Loucy (cell line): ENCODE results near the gene SND1.

Experiments used
- H2AFZ ChIP-seq: fragments of 200-600 bp; sonication (generic); 2 replicates; pipeline ENCODE4 v1.6.0; 2016; ENCODE audit warnings: antibody characterized with exemption, mild to moderate bottlenecking, low read length, moderate library complexity
- H3F3A ChIP-seq: fragments of 200-600 bp; 2 replicates; pipeline ENCODE4 v1.6.0; 2016; ENCODE audit warnings: antibody characterized with exemption, low read depth, mild to moderate bottlenecking
- H3K27me3 ChIP-seq: fragments of 200-600 bp; sonication (generic); 2 replicates; pipeline ENCODE4 v1.6.1; 2014; ENCODE audit warnings: low read length, mild to moderate bottlenecking; ENCODE audit not compliant: insufficient read depth, poor library complexity, severe bottlenecking
- H3K36me3 ChIP-seq: fragments of 200-600 bp; sonication (generic); 2 replicates; pipeline ENCODE4 v1.6.1; 2016; ENCODE audit warnings: low read length; ENCODE audit not compliant: insufficient read depth
- H3K4me1 ChIP-seq: fragments of 200-600 bp; sonication (generic); 2 replicates; pipeline ENCODE4 v1.5.1; 2014; ENCODE audit warnings: low read length, mild to moderate bottlenecking; ENCODE audit not compliant: insufficient read depth, poor library complexity, severe bottlenecking
- H3K4me2 ChIP-seq: fragments of 200-600 bp; sonication (generic); 2 replicates; pipeline ENCODE4 v1.6.0; 2014; ENCODE audit warnings: antibody characterized with exemption, low read length, low read depth, mild to moderate bottlenecking; ENCODE audit not compliant: poor library complexity, severe bottlenecking
- H3K4me3 ChIP-seq: fragments of 200-600 bp; sonication (generic); 2 replicates; pipeline ENCODE4 v1.5.1; 2014; ENCODE audit warnings: low read length, mild to moderate bottlenecking, mixed read lengths; ENCODE audit not compliant: poor library complexity, severe bottlenecking
- H3K79me2 ChIP-seq: fragments of 200-600 bp; sonication (generic); 2 replicates; pipeline ENCODE4 v1.6.1; 2014; ENCODE audit warnings: low read length; ENCODE audit not compliant: insufficient read depth
- H3K9ac ChIP-seq: fragments of 200-600 bp; sonication (generic); 2 replicates; pipeline ENCODE4 v1.6.0; 2014; ENCODE audit warnings: mild to moderate bottlenecking, low read depth, low read length, moderate library complexity; ENCODE audit not compliant: poor library complexity, severe bottlenecking
- H3K9me2 ChIP-seq: fragments of 200-600 bp; sonication (generic); replicated peaks from 2 replicates; pipeline ENCODE4 v1.6.1; 2016; ENCODE audit warnings: low read depth, low read length, mixed read lengths
- H3K9me3 ChIP-seq: fragments of 200-600 bp; sonication (generic); 2 replicates; pipeline ENCODE4 v1.6.1; 2014; ENCODE audit warnings: mild to moderate bottlenecking, antibody characterized with exemption, low read length, low read depth; ENCODE audit not compliant: insufficient read depth
- H4K20me1 ChIP-seq: fragments of 200-600 bp; sonication (generic); 2 replicates; pipeline ENCODE4 v1.6.0; 2014; ENCODE audit warnings: antibody characterized with exemption, low read length, mild to moderate bottlenecking; ENCODE audit not compliant: insufficient read depth, poor library complexity, severe bottlenecking
- CTCF ChIP-seq: fragments of 200-600 bp; sonication (generic); conservative IDR thresholded peaks from 2 replicates; pipeline ENCODE4 v1.5.1; 2014; ENCODE audit warnings: mild to moderate bottlenecking, antibody characterized with exemption, low read length
- EZH2phosphoT487 ChIP-seq: fragments of 200-600 bp; IDR thresholded peaks from 2 replicates; pipeline ENCODE4 v1.6.1; 2018; ENCODE audit warnings: antibody characterized with exemption, mild to moderate bottlenecking, moderate library complexity, borderline replicate concordance

SND1 gene

GRCh38 chr7:127940381-127941160 lies 288.6 kb downstream of the SND1 start:
- no peak for TF ChIP-seq EZH2phosphoT487
- TF ChIP-seq CTCF, result no peak
- H3K4me2 ChIP-seq, result no peak overlapping the region
- no peaks in the 10 kb centered on the region for H3K79me2 ChIP-seq
- peaks cover 26% of the 10 kb centered on the region; the same call in 1 of the 2 replicates for H3K36me3 ChIP-seq
- H3K9me2 ChIP-seq, result no peaks in the 10 kb centered on the region
- no peak overlapping the region for H3K4me3 ChIP-seq
- H2AFZ ChIP-seq, result no peak overlapping the region
- H3K27me3 ChIP-seq, result no peaks in the 10 kb centered on the region
- no peaks in the 10 kb centered on the region for H3K9me3 ChIP-seq
- no peaks in the 10 kb centered on the region for H3K4me1 ChIP-seq
- H3K9ac ChIP-seq, result no peak overlapping the region
- no peaks in the 10 kb centered on the region for H4K20me1 ChIP-seq
- H3F3A ChIP-seq, result no peaks in the 10 kb centered on the region

- no peaks in the 10 kb centered on the region for H3K27me3 ChIP-seq
- no peaks in the 10 kb centered on the region for H4K20me1 ChIP-seq
- no peak overlapping the region for H3K9ac ChIP-seq
- no peaks in the 10 kb centered on the region for H3F3A ChIP-seq
- peaks cover 26% of the 10 kb centered on the region; the same call in 1 of the 2 replicates for H3K36me3 ChIP-seq
- H3K9me2 ChIP-seq, result no peaks in the 10 kb centered on the region
- TF ChIP-seq EZH2phosphoT487 (no peak), CTCF (no peak)
- H3K4me2 ChIP-seq, result no peak overlapping the region
- no peak overlapping the region for H2AFZ ChIP-seq
- H3K4me1 ChIP-seq, result peaks cover 10% of the 10 kb centered on the region
- H3K4me3 ChIP-seq, result no peak overlapping the region
- H3K79me2 ChIP-seq, result no peaks in the 10 kb centered on the region
- no peaks in the 10 kb centered on the region for H3K9me3 ChIP-seq
These were observed 289.6 kb downstream of the SND1 start for GRCh38 chr7:127941476-127942210.

- H3K9me2 ChIP-seq, result no peaks in the 10 kb centered on the region
- no peak overlapping the region for H3K4me2 ChIP-seq
- H3K79me2 ChIP-seq, result no peaks in the 10 kb centered on the region
- no peak overlapping the region for H2AFZ ChIP-seq
- H4K20me1 ChIP-seq, result no peaks in the 10 kb centered on the region
- no peaks in the 10 kb centered on the region for H3F3A ChIP-seq
- no peak overlapping the region for H3K4me3 ChIP-seq
- no peaks in the 10 kb centered on the region for H3K9me3 ChIP-seq
- TF ChIP-seq EZH2phosphoT487, result no peak
- TF ChIP-seq CTCF, result no peak
- H3K4me1 ChIP-seq, result peaks cover 17% of the 10 kb centered on the region
- H3K27me3 ChIP-seq, result no peaks in the 10 kb centered on the region
- H3K36me3 ChIP-seq, result peaks cover 22% of the 10 kb centered on the region; the same call in 1 of the 2 replicates
- H3K9ac ChIP-seq, result no peak overlapping the region
These were observed 291.8 kb downstream of the SND1 start for GRCh38 chr7:127943541-127944521.
